H9 (cell line): ENCODE measurements around the gene ZNF236. TPM values are rescaled to one million over a fixed set of nuclear protein-coding genes. Genes with fewer than 3 reads are reported as not detected.

Experiments
- DNase-seq: peaks from one replicate; pipeline ENCODE4 v3.0.0-alpha.2; 2017
- H2AFZ ChIP-seq: one replicate; pipeline ENCODE4 v1.6.1; 2013; ENCODE audit warnings: mild to moderate bottlenecking, low read length, control low read depth, moderate library complexity
- H2AK5ac ChIP-seq: 2 replicates; pipeline ENCODE4 v1.6.1; 2013; ENCODE audit warnings: low read length, control low read depth, mixed read lengths; ENCODE audit not compliant: insufficient read length
- H2BK120ac ChIP-seq: one replicate; pipeline ENCODE4 v1.6.1; 2013; ENCODE audit warnings: low read depth, mild to moderate bottlenecking, low read length, control low read depth, inconsistent platforms; ENCODE audit not compliant: poor library complexity, severe bottlenecking
- H2BK12ac ChIP-seq: 2 replicates; pipeline ENCODE4 v1.6.1; 2013; ENCODE audit warnings: low read length, control low read depth, mixed read lengths, low read depth; ENCODE audit not compliant: insufficient read length
- H2BK15ac ChIP-seq: 2 replicates; pipeline ENCODE4 v1.6.1; 2013; ENCODE audit warnings: low read depth, low read length, control low read depth
- H2BK20ac ChIP-seq: one replicate; pipeline ENCODE4 v1.6.1; 2013; ENCODE audit warnings: low read depth, mild to moderate bottlenecking, low read length, control low read depth, inconsistent platforms; ENCODE audit not compliant: poor library complexity, severe bottlenecking
- H2BK5ac ChIP-seq: 2 replicates; pipeline ENCODE4 v1.6.1; 2013; ENCODE audit warnings: low read length, control low read depth, mixed read lengths; ENCODE audit not compliant: insufficient read length
- H3K14ac ChIP-seq: 2 replicates; pipeline ENCODE4 v1.6.1; 2013; ENCODE audit warnings: low read length, control low read depth; ENCODE audit not compliant: insufficient read depth
- H3K18ac ChIP-seq: 2 replicates; pipeline ENCODE4 v1.6.1; 2013; ENCODE audit warnings: low read depth, mild to moderate bottlenecking, mixed read lengths, low read length, control low read depth; ENCODE audit not compliant: insufficient read length
- H3K23ac ChIP-seq: 2 replicates; pipeline ENCODE4 v1.6.1; 2013; ENCODE audit warnings: low read length, control low read depth, mixed read lengths, low read depth; ENCODE audit not compliant: insufficient read length
- H3K23me2 ChIP-seq: 2 replicates; pipeline ENCODE4 v1.6.1; 2013; ENCODE audit warnings: low read depth, mild to moderate bottlenecking, mixed read lengths, low read length, control low read depth; ENCODE audit not compliant: insufficient read length, poor library complexity, severe bottlenecking
- H3K27ac ChIP-seq: 2 replicates; pipeline ENCODE4 v1.5.1; 2013; ENCODE audit warnings: low read length, control low read depth, mixed read lengths, low read depth; ENCODE audit not compliant: insufficient read length
- H3K27me3 ChIP-seq: 2 replicates; pipeline ENCODE4 v1.6.1; 2013; ENCODE audit warnings: low read length, control low read depth, inconsistent platforms; ENCODE audit not compliant: insufficient read depth
- H3K4ac ChIP-seq: 2 replicates; pipeline ENCODE4 v1.6.1; 2013; ENCODE audit warnings: low read depth, mild to moderate bottlenecking, control low read depth, inconsistent platforms, low read length, moderate library complexity
- H3K4me1 ChIP-seq: 2 replicates; pipeline ENCODE4 v1.6.1; 2013; ENCODE audit warnings: low read length, control low read depth, inconsistent platforms; ENCODE audit not compliant: insufficient read depth
- H3K4me2 ChIP-seq: 2 replicates; pipeline ENCODE4 v1.6.1; 2013; ENCODE audit warnings: low read length, control low read depth, mixed read lengths; ENCODE audit not compliant: insufficient read length, insufficient read depth
- H3K56ac ChIP-seq: 2 replicates; pipeline ENCODE4 v1.6.1; 2013; ENCODE audit warnings: low read depth, mild to moderate bottlenecking, mixed read lengths, low read length, control low read depth; ENCODE audit not compliant: insufficient read length
- H3K79me1 ChIP-seq: 2 replicates; pipeline ENCODE4 v1.6.1; 2013; ENCODE audit warnings: low read depth, mild to moderate bottlenecking, moderate library complexity, low read length, control low read depth, inconsistent platforms; ENCODE audit not compliant: insufficient read depth, poor library complexity, severe bottlenecking
- H3K79me2 ChIP-seq: 2 replicates; pipeline ENCODE4 v1.6.1; 2013; ENCODE audit warnings: low read length, control low read depth, inconsistent platforms; ENCODE audit not compliant: insufficient read depth
- H3K9ac ChIP-seq: 2 replicates; pipeline ENCODE4 v1.6.1; 2013; ENCODE audit warnings: low read length, control low read depth, mixed read lengths; ENCODE audit not compliant: insufficient read length; ENCODE audit errors: extremely low read depth
- H3K9me3 ChIP-seq: one replicate; pipeline ENCODE4 v1.6.1; 2013; ENCODE audit warnings: low read depth, low read length, inconsistent platforms; ENCODE audit not compliant: control insufficient read depth
- H3T11ph ChIP-seq: one replicate; pipeline ENCODE4 v1.6.1; 2013; ENCODE audit warnings: mild to moderate bottlenecking, low read length, control low read depth, inconsistent platforms
- H4K20me1 ChIP-seq: one replicate; pipeline ENCODE4 v1.6.1; 2013; ENCODE audit not compliant: control insufficient read depth, insufficient read length, insufficient read depth
- H4K5ac ChIP-seq: 2 replicates; pipeline ENCODE4 v1.6.1; 2013; ENCODE audit warnings: low read depth, mild to moderate bottlenecking, mixed read lengths, low read length, control low read depth; ENCODE audit not compliant: insufficient read length
- H4K8ac ChIP-seq: replicated peaks from 2 replicates; pipeline ENCODE4 v1.6.1; 2013; ENCODE audit warnings: low read length, control low read depth, mixed read lengths, low read depth; ENCODE audit not compliant: insufficient read length
- H4K91ac ChIP-seq: 2 replicates; pipeline ENCODE4 v1.6.1; 2013; ENCODE audit warnings: low read depth, mild to moderate bottlenecking, moderate library complexity, mixed read lengths, low read length, control low read depth; ENCODE audit not compliant: insufficient read length
- H3K27ac Mint-ChIP-seq, 3 experiments: 2 replicates in 2 of 3; 3 replicates in 1 of 3; pipeline ENCODE4 v1.8.0; 2020 to 2021; ENCODE audit warnings: mixed read lengths in 3 of 3, mild to moderate bottlenecking in 1 of 3, moderate library complexity in 1 of 3
- H3K27me3 Mint-ChIP-seq: 2 replicates; pipeline ENCODE4 v1.8.0; 2021; ENCODE audit warnings: low read depth, mild to moderate bottlenecking, moderate library complexity, mixed read lengths
- H3K36me3 Mint-ChIP-seq, 3 experiments: 2 replicates in 2 of 3; 3 replicates in 1 of 3; pipeline ENCODE4 v1.8.0; 2020 to 2021; ENCODE audit warnings: low read depth in 3 of 3, mixed read lengths in 3 of 3; ENCODE audit not compliant: insufficient read depth in 1 of 3
- H3K4me1 Mint-ChIP-seq, 2 experiments: 2 replicates each; pipeline ENCODE4 v1.8.0; 2020; ENCODE audit warnings: mixed read lengths in 2 of 2
- H3K4me3 Mint-ChIP-seq, 2 experiments: 2 replicates in 1 of 2; 3 replicates in 1 of 2; pipeline ENCODE4 v1.8.0; 2020 to 2021; ENCODE audit warnings: mild to moderate bottlenecking in 2 of 2, mixed read lengths in 2 of 2, moderate library complexity in 1 of 2
- H3K9me3 Mint-ChIP-seq, 2 experiments: 2 replicates in 1 of 2; 3 replicates in 1 of 2; pipeline ENCODE4 v1.8.0; 2020; ENCODE audit warnings: mild to moderate bottlenecking in 2 of 2, mixed read lengths in 2 of 2, moderate library complexity in 1 of 2
- WGBS: extraction: QIAGEN DNeasy Blood & Tissue Kit; methylation state at CpG from one replicate; pipeline ENCODE4 v1.1.7; 2013; ENCODE audit warnings: missing lambda C conversion rate, low lambda C conversion rate, mixed read lengths; ENCODE audit not compliant: insufficient read length; ENCODE audit errors: extremely low coverage; 5-methylcytosine and 5-hydroxymethylcytosine counted together
- total RNA-seq: library from RNA; stranded (reverse); gene quantifications from 2 replicates; pipeline ENCODE4 v1.2.1, GENCODE V29; 2021
- TF ChIP-seq, protein P1 (sequence below): fragments of 200-600 bp; sonication (generic); conservative IDR thresholded peaks from 3 replicates; pipeline ENCODE4 v1.8.0; 2021; ENCODE audit warnings: antibody characterized with exemption, mild to moderate bottlenecking

ZNF236 gene
- total RNA-seq, 1 experiment from 2014 or later: 16.0 TPM

DNA sequence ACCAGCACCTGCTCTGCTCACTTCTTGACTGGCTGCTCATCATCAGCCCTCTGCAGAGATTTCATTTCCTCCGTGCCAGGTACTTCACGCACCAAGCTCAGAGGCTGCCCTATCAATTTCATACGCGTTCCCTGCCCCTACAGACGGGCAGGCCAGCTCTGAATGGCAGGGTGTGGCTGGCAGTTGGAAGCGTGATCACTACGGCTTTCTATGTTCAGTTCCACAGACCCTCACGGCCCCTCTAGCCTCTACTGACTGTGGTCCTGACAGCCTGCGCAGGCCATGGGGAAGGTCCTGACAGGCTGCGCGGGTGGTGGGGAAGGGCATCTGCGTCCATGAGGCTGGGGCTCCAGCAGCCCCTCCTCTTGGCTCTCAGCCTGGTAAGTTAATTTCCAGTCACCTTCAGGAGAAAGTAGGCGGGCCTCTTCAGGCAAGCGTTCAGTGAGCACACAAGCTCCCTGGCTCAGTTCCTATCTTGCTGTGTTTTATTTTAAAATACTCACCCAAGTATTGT is 154.8 kb downstream of the ZNF236 start:
- no CpG with 5 or more reads among the region's 14 CpGs for WGBS

More for the DNA sequence above, 154.8 kb downstream of the ZNF236 start:
- Histone ChIP-seq H4K91ac (no peak overlapping the region), H3K79me1 (no peaks in the 10 kb centered on the region), H2BK120ac (no peak overlapping the region), H3K9me3 (no peaks in the 10 kb centered on the region), H2AK5ac (no peak overlapping the region), H2AFZ (no peak overlapping the region), H3T11ph (no peak overlapping the region), H3K4me1 (peaks cover 3% of the 10 kb centered on the region; the same call in 1 of the 2 replicates), H3K14ac (no peak overlapping the region), H3K79me2 (no peaks in the 10 kb centered on the region), H3K23me2 (no peaks in the 10 kb centered on the region), H2BK20ac (no peak overlapping the region), H2BK15ac (no peak overlapping the region), H3K27me3 (no peaks in the 10 kb centered on the region), H3K18ac (no peak overlapping the region), H3K23ac (no peak overlapping the region), H4K8ac (no peak overlapping the region), H3K56ac (no peak overlapping the region), H3K9ac (no peak overlapping the region), H3K27ac (no peak overlapping the region), H2BK12ac (no peak overlapping the region), H3K4ac (no peak overlapping the region), H3K4me2 (no peak overlapping the region), H4K20me1 (no peaks in the 10 kb centered on the region), H4K5ac (no peak overlapping the region), H2BK5ac (peak overlapping the region; percentile 24)
- TF ChIP-seq, protein P1, sequence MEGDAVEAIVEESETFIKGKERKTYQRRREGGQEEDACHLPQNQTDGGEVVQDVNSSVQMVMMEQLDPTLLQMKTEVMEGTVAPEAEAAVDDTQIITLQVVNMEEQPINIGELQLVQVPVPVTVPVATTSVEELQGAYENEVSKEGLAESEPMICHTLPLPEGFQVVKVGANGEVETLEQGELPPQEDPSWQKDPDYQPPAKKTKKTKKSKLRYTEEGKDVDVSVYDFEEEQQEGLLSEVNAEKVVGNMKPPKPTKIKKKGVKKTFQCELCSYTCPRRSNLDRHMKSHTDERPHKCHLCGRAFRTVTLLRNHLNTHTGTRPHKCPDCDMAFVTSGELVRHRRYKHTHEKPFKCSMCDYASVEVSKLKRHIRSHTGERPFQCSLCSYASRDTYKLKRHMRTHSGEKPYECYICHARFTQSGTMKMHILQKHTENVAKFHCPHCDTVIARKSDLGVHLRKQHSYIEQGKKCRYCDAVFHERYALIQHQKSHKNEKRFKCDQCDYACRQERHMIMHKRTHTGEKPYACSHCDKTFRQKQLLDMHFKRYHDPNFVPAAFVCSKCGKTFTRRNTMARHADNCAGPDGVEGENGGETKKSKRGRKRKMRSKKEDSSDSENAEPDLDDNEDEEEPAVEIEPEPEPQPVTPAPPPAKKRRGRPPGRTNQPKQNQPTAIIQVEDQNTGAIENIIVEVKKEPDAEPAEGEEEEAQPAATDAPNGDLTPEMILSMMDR: no peak
- Mint-ChIP-seq H3K4me3 (no peak overlapping the region), H3K27ac (no peak overlapping the region), H3K27me3 (no peaks in the 10 kb centered on the region), H3K4me1 (peaks cover 40 to 49% of the 10 kb centered on the region in 2 experiments), H3K36me3 (peaks cover 3 to 8% (median 4%) of the 10 kb centered on the region in 3 experiments; a peak in 5 of 7 replicates), H3K9me3 (peaks cover 0 to 3% of the 10 kb centered on the region in 2 experiments; a peak in 1 of 5 replicates)
- peak; percentile 20 for DNase-seq
